ENCODE results near the gene IMPA2. TPM values are rescaled to one million over a fixed set of nuclear protein-coding genes. Genes with fewer than 3 reads are reported as not detected.

IMPA2 gene
- total RNA-seq, 1 experiment from 2014 or later: 37.6 TPM

DNA sequence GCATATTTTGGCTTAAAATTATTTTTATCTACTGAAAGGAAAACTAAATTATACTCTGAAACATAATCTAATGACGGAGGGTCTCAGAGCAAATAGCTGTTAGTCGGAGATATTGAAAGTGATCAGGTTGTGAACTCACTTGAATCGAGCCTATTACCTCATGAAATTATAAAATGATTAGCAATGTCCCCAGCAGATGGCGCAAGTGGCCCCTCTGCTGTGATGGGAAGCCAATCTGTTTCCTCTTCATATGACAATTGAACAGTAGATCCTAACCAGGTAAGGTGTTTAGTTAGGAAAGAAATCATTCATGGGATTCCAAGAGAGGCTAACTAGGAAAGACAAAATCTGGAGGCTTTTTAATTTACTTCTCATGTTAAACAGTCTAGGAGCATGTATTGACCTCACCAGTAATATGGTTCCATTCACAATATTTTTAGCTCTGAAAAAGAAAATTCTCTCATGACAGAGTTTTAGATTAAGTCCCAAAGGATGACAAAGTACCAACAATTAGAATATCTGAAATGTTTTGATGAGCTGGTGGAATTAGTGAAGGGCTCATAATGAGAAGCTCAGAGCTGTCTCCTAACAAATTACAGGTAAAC lies 43.3 kb upstream of the IMPA2 start:
- BruUV-seq (replicated peaks): no TSS peak
- Histone ChIP-seq H3K27ac (ENCODE audit: low read length) (no peak overlapping the region), H3K27me3 (ENCODE audit: control insufficient read depth, insufficient read depth, low read length) (no peaks in the 10 kb centered on the region), H3K4me3 (ENCODE audit: low read depth in 2 of 2, low read length in 2 of 2) (no peak overlapping the region), H3K4me1 (ENCODE audit: control insufficient read depth, insufficient read depth, low read length) (no peaks in the 10 kb centered on the region), H3K36me3 (ENCODE audit: control insufficient read depth, insufficient read depth, low read length) (no peaks in the 10 kb centered on the region), H3K9me3 (ENCODE audit: control insufficient read depth, insufficient read depth, low read depth, low read length) (no peaks in the 10 kb centered on the region)
- ATAC-seq (peak; percentile 90), DNase-seq (ENCODE audit: low read depth, low spot score) (peak; percentile 48)
- POLR2A ChIA-PET: interaction anchor here (0.6 to 1.1 kb wide), 2 partner anchors 9 to 23 kb away, joined by 4 to 8 read pairs; no protein-coding TSS in a partner anchor
- in situ Hi-C loops (cut with HindIII; ENCODE audit: low pct_unique_long_range_greater_than_20kb, low sequenced_read_pairs) (no loop called here), intact Hi-C loops (cut with micrococcal nuclease; ENCODE audit: unreplicated experiment) (loop anchor here (1.0 to 2.0 kb wide), 2 partner anchors 57 to 100 kb away; no protein-coding TSS in a partner anchor)
- TF ChIP-seq POLR2AphosphoS5 (IDR thresholded peaks at IDR 0.05; ENCODE audit: low read depth, low read length): no peak
- TF ChIP-seq CTCF (IDR thresholded peaks at IDR 0.05): peak; percentile 82
- CTCF ChIA-PET: interaction anchor here (0.6 to 2.6 kb wide), 6 partner anchors 11 to 129 kb away, joined by 3 to 35 read pairs (median 10); partner anchors contain the start of gene IMPA2

DNA sequence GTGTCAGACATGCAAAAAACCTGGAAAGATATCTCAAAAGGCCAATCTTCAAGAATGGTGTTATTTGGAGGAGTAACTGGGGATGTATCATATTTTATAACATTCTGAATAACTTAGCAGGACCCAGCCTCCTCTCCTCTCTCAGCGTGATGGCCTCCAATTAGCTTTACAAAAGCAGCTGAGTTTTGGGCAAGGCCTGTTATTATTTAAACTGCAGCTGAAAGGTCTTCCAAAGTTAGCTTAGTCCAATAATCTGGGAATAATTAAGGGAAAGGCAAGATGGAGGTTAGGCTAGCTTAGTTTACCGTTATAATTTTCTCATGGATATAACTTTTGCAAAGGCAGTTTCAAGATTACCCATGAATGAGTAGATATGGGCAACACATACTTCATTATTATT lies 40.4 kb upstream of the IMPA2 start:
- intact Hi-C loops (cut with micrococcal nuclease; ENCODE audit: unreplicated experiment) (no loop called here), in situ Hi-C loops (cut with HindIII; ENCODE audit: low pct_unique_long_range_greater_than_20kb, low sequenced_read_pairs) (no loop called here)
- no peaks in the 10 kb centered on the region for H3K27me3 ChIP-seq (ENCODE audit: control insufficient read depth, insufficient read depth, low read length)
- no TSS peak for BruUV-seq (replicated peaks)
- no peak for TF ChIP-seq SIN3A (IDR thresholded peaks at IDR 0.05; ENCODE audit: borderline replicate concordance, insufficient read depth, low read depth, low read length)
- no peak for TF ChIP-seq TCF7L2 (IDR thresholded peaks at IDR 0.05; ENCODE audit: low read depth, low read length)
- TF ChIP-seq REST (IDR thresholded peaks at IDR 0.05; ENCODE audit: insufficient read depth in 1 of 2, low read depth in 2 of 2, low read length in 1 of 2): no peak
- no peak for TF ChIP-seq POLR2AphosphoS5 (IDR thresholded peaks at IDR 0.05; ENCODE audit: low read depth, low read length)
- no peak for TF ChIP-seq CTCF (IDR thresholded peaks at IDR 0.05)
- no peak for ATAC-seq
- ChIA-PET POLR2A (no interaction called here), CTCF (no interaction called here)
- no peak overlapping the region for H3K27ac ChIP-seq (ENCODE audit: low read length)
- no peaks in the 10 kb centered on the region for H3K4me1 ChIP-seq (ENCODE audit: control insufficient read depth, insufficient read depth, low read length)
- no peak for DNase-seq (ENCODE audit: low read depth, low spot score)
- H3K4me3 ChIP-seq (ENCODE audit: low read depth in 2 of 2, low read length in 2 of 2): no peak overlapping the region
- H3K9me3 ChIP-seq (ENCODE audit: control insufficient read depth, insufficient read depth, low read depth, low read length): no peaks in the 10 kb centered on the region
- H3K36me3 ChIP-seq (ENCODE audit: control insufficient read depth, insufficient read depth, low read length): no peaks in the 10 kb centered on the region
